Calu3 (cell line): ENCODE measurements around the gene RTN4RL1. TPM values are rescaled to one million over a fixed set of nuclear protein-coding genes. Genes with fewer than 3 reads are reported as not detected.

Experiments used
- Bru-seq: library from RNA; stranded (reverse); fragments of 400-500 nt; gene quantifications from one replicate; lab custom pipeline; 2021; lab: Mats Ljungman, UMichigan
- BruChase-seq, 2 experiments: library from RNA; stranded (reverse); fragments of 400-500 nt; gene quantifications; one replicate each; lab custom pipeline; 2021; lab: Mats Ljungman, UMichigan
- BruUV-seq: library from RNA; stranded (reverse); fragments of 400-500 nt; replicated peaks from 2 replicates; lab custom pipeline; 2021; lab: Mats Ljungman, UMichigan
- CTCF ChIA-PET: fragments of 300-600 bp; sonication (Branson Sonifier 250); formaldehyde crosslinking; loops from one replicate; lab custom pipeline; 2022; ENCODE audit warnings: antibody characterized with exemption; lab: Charles Lee
- DNase-seq: peaks from one replicate; pipeline ENCODE4 v3.0.0; 2022
- H3K27ac Mint-ChIP-seq: one replicate; pipeline ENCODE4 v1.8.0; 2022; ENCODE audit warnings: mixed read lengths; ENCODE audit not compliant: unreplicated experiment
- H3K27me3 Mint-ChIP-seq: one replicate; pipeline ENCODE4 v1.8.0; 2022; ENCODE audit warnings: mixed read lengths; ENCODE audit not compliant: unreplicated experiment
- H3K36me3 Mint-ChIP-seq: one replicate; pipeline ENCODE4 v1.8.0; 2022; ENCODE audit warnings: mild to moderate bottlenecking, moderate library complexity, mixed read lengths; ENCODE audit not compliant: insufficient read depth, unreplicated experiment
- H3K4me1 Mint-ChIP-seq: one replicate; pipeline ENCODE4 v1.8.0; 2022; ENCODE audit warnings: mild to moderate bottlenecking, low read depth, mixed read lengths; ENCODE audit not compliant: unreplicated experiment
- H3K4me3 Mint-ChIP-seq: one replicate; pipeline ENCODE4 v1.8.0; 2022; ENCODE audit warnings: mild to moderate bottlenecking, low read depth, moderate library complexity, mixed read lengths; ENCODE audit not compliant: unreplicated experiment
- H3K9me3 Mint-ChIP-seq: one replicate; pipeline ENCODE4 v1.8.0; 2022; ENCODE audit warnings: low read depth, mixed read lengths; ENCODE audit not compliant: unreplicated experiment
- intact Hi-C: fragments of 100-400 bp; cut with micrococcal nuclease; formaldehyde crosslinking; loops from one replicate; pipeline ENCODE4 v1.10.0; 2022; ENCODE audit not compliant: unreplicated experiment
- long read RNA-seq: library from polyadenylated mRNA; stranded (forward); transcript quantifications from one replicate; pipeline ENCODE4 v2.0.0, GENCODE V29; 2022
- total RNA-seq: library from RNA; stranded (reverse); gene quantifications from 2 replicates; pipeline ENCODE4 v1.2.3, GENCODE V29; 2022
- TF ChIP-seq, protein P1 (sequence below): fragments of 200-600 bp; IDR thresholded peaks from one replicate; pipeline ENCODE4 v1.8.0; 2022; ENCODE audit warnings: antibody characterized with exemption; ENCODE audit not compliant: unreplicated experiment

The RTN4RL1 gene, protein sequence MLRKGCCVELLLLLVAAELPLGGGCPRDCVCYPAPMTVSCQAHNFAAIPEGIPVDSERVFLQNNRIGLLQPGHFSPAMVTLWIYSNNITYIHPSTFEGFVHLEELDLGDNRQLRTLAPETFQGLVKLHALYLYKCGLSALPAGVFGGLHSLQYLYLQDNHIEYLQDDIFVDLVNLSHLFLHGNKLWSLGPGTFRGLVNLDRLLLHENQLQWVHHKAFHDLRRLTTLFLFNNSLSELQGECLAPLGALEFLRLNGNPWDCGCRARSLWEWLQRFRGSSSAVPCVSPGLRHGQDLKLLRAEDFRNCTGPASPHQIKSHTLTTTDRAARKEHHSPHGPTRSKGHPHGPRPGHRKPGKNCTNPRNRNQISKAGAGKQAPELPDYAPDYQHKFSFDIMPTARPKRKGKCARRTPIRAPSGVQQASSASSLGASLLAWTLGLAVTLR
- total RNA-seq (not detected in 2 replicates), Bru-seq, nascent RNA (percentile 6 among the genes with signal in this experiment), BruChase-seq, experiment 1, labeled RNA remaining after a 6-hour chase (percentile 6 among the genes with signal in this experiment), BruChase-seq, experiment 2, labeled RNA remaining after a 2-hour chase (percentile 5 among the genes with signal in this experiment)
- long read RNA-seq: 0 reads

DNA sequence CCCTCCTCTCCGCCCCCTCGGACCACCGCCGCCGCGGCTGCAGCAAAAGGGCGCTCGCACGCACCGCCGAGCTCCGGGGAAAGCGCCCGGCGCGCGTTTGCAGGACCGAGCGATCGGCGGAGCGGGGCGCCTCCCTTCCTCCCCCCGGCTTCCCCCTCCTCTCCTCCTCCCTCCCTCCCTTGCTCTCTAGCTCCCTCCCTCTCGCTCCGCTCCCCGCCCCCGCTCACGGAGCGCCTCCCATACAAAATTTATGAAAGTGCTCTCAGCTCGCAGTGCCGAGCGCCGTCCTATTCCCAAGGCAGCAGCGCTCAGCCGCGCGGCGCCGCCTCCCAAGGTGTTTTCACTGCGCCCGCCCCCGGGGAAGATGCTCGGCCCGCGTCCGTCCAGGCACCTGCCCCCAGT lies at the start of gene RTN4RL1:
TSS of gene RTN4RL1 (minus strand) at position 115 of the 402 bp plus-strand sequence. CDS start 469 bp downstream, outside the sequence.
- H3K9me3 Mint-ChIP-seq: no peaks in the 10 kb centered on the region
- H3K4me1 Mint-ChIP-seq: no peaks in the 10 kb centered on the region
- peaks cover 46% of the 10 kb centered on the region for H3K27me3 Mint-ChIP-seq
- peak; percentile 27 for DNase-seq
- intact Hi-C loops: no loop called here
- peaks cover 15% of the 10 kb centered on the region for H3K36me3 Mint-ChIP-seq
- no peak within 1 kb of the TSS for H3K27ac Mint-ChIP-seq
- TF ChIP-seq, protein P1, sequence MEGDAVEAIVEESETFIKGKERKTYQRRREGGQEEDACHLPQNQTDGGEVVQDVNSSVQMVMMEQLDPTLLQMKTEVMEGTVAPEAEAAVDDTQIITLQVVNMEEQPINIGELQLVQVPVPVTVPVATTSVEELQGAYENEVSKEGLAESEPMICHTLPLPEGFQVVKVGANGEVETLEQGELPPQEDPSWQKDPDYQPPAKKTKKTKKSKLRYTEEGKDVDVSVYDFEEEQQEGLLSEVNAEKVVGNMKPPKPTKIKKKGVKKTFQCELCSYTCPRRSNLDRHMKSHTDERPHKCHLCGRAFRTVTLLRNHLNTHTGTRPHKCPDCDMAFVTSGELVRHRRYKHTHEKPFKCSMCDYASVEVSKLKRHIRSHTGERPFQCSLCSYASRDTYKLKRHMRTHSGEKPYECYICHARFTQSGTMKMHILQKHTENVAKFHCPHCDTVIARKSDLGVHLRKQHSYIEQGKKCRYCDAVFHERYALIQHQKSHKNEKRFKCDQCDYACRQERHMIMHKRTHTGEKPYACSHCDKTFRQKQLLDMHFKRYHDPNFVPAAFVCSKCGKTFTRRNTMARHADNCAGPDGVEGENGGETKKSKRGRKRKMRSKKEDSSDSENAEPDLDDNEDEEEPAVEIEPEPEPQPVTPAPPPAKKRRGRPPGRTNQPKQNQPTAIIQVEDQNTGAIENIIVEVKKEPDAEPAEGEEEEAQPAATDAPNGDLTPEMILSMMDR: no peak
- peak within 1 kb of the TSS; percentile 56 for H3K4me3 Mint-ChIP-seq
- BruUV-seq: no TSS peak
- CTCF ChIA-PET: interaction anchor here (0.6 to 3.9 kb wide), 2 partner anchors 18 to 115 kb away, joined by 7 to 69 read pairs; no protein-coding TSS in a partner anchor

DNA sequence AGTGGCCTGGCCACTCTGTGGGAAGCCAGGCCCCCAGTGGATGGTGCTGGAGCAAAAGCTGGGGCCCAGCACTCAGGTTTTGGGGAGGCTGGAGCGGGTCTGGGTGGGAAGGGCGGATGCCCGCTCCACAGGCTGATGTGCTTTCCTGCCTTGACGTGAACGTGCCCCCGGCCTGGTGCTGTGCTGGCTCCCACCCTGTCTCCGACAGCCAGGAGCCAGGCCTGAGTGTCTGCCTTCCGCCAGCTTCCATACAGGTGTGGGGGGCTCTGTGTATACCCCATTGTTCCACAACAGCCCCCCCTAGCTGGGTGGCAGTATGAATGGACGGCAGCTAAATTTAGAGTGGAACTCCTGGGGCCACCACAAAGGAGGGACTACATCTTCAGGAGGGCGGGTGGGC lies 49.8 kb upstream of the RTN4RL1 start:
- no peaks in the 10 kb centered on the region for H3K27me3 Mint-ChIP-seq
- peaks cover 13% of the 10 kb centered on the region for H3K36me3 Mint-ChIP-seq
- H3K9me3 Mint-ChIP-seq: no peaks in the 10 kb centered on the region
- no peak for DNase-seq
- H3K4me3 Mint-ChIP-seq: no peak overlapping the region
- BruUV-seq: no TSS peak
- intact Hi-C loops: no loop called here
- H3K4me1 Mint-ChIP-seq: no peaks in the 10 kb centered on the region
- CTCF ChIA-PET: no interaction called here
- no peak overlapping the region for H3K27ac Mint-ChIP-seq
- TF ChIP-seq, protein P1: no peak

DNA sequence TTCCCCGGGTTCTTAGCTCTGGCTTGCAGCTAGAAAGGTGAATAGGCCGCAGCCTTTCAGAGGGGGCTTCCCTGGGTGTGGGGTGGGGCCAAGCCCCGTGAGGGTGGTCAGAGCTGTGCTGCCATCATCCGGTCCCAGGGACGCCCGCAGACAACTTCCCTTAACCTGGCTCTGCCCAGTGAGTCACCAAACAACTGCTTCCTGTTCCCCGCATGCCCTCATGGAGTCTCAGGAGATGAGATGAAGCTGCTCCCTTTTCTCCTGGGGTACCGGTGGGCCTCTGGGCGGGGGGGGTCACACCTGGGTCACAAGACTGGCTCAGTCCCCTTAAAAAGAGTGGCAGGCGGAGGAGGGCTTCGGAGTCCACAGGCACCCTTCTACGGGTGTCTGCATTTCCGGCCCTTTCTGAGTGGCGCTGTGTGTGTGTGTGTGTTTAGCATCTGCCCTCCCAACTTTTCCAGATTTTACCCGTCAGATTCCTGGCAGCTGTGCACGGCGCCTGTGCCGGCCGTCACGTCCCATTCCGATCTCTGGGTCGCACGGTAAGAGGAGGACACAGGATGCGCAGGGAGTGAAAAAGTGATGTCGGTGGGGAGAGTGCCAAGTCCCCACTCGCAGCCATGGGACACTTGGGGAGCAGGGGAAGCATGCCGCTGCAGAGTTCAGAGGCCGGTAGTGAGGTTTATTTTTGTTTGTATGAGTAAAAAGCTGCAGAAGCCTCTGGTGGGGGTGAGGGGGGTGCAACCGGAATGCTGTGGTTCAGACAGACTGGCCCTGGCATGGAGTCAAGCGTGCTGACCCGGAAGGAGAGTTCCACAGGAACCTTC lies 46.5 kb upstream of the RTN4RL1 start:
- H3K36me3 Mint-ChIP-seq: peaks cover 9% of the 10 kb centered on the region
- no peaks in the 10 kb centered on the region for H3K4me1 Mint-ChIP-seq
- no TSS peak for BruUV-seq
- no peaks in the 10 kb centered on the region for H3K9me3 Mint-ChIP-seq
- CTCF ChIA-PET: no interaction called here
- no peak for DNase-seq
- H3K4me3 Mint-ChIP-seq: no peak overlapping the region
- TF ChIP-seq, protein P1: no peak
- H3K27ac Mint-ChIP-seq: no peak overlapping the region
- intact Hi-C loops: no loop called here
- no peaks in the 10 kb centered on the region for H3K27me3 Mint-ChIP-seq

DNA sequence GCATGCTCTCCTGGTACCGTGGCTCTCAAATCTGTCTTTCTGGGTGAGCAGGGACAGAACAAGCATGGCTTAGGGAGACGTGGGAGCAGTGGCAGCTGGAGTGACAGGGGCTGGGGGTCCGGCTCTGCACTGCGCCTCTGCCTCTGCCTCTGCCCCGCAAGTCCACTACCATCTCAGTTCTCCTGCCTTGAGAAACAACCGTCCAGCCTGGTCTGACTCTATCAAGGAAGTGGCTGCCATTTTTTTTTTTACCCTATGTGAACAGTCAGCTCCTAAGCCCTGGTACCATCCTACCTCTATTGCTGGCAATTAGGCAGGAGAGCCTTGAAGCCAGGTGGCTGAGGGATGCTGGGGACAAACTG lies 45.9 kb upstream of the RTN4RL1 start:
- H3K4me3 Mint-ChIP-seq: no peak overlapping the region
- TF ChIP-seq, protein P1: no peak
- no peak for DNase-seq
- peaks cover 9% of the 10 kb centered on the region for H3K36me3 Mint-ChIP-seq
- intact Hi-C loops: no loop called here
- no peaks in the 10 kb centered on the region for H3K27me3 Mint-ChIP-seq
- BruUV-seq: no TSS peak
- no peaks in the 10 kb centered on the region for H3K9me3 Mint-ChIP-seq
- H3K27ac Mint-ChIP-seq: no peak overlapping the region
- CTCF ChIA-PET: no interaction called here
- H3K4me1 Mint-ChIP-seq: no peaks in the 10 kb centered on the region
